ENCODE data around the gene KLHL18.

- TF ChIP-seq, protein P1, sequence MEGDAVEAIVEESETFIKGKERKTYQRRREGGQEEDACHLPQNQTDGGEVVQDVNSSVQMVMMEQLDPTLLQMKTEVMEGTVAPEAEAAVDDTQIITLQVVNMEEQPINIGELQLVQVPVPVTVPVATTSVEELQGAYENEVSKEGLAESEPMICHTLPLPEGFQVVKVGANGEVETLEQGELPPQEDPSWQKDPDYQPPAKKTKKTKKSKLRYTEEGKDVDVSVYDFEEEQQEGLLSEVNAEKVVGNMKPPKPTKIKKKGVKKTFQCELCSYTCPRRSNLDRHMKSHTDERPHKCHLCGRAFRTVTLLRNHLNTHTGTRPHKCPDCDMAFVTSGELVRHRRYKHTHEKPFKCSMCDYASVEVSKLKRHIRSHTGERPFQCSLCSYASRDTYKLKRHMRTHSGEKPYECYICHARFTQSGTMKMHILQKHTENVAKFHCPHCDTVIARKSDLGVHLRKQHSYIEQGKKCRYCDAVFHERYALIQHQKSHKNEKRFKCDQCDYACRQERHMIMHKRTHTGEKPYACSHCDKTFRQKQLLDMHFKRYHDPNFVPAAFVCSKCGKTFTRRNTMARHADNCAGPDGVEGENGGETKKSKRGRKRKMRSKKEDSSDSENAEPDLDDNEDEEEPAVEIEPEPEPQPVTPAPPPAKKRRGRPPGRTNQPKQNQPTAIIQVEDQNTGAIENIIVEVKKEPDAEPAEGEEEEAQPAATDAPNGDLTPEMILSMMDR (conservative IDR thresholded peaks at IDR 0.05; ENCODE audit: low read depth, low read length) = no peak
- TF ChIP-seq EZH2 (IDR thresholded peaks at IDR 0.05; ENCODE audit: low read length, unreplicated experiment) (no peak), EZH2phosphoT487 (IDR thresholded peaks at IDR 0.05; ENCODE audit: borderline replicate concordance, low read length) (no peak)
Observed at GRCh38 chr3:47333907-47334306, 51.2 kb downstream of the KLHL18 start.

Measured in PC-3 (cell line).